B cell (primary cell): ENCODE data around the gene AMZ1. TPM values are rescaled to one million over a fixed set of nuclear protein-coding genes. Genes with fewer than 3 reads are reported as not detected.

Experiments
- ATAC-seq: fragments of 200-7000 bp; cut with Tn5 transposase; one replicate; pipeline ENCODE4 v1.10.0; 2021; ENCODE audit warnings: low read depth, mild to moderate bottlenecking, moderate number of reproducible peaks, moderate library complexity
- CTCF ChIA-PET: fragments of 350-600 bp; sonication (Branson Sonifier 250); formaldehyde crosslinking; loops from one replicate; lab custom pipeline; 2021; ENCODE audit warnings: antibody characterized with exemption, inconsistent platforms; lab: Charles Lee
- POLR2A ChIA-PET: fragments of 350-600 bp; sonication (Branson Sonifier 250); formaldehyde crosslinking; loops from one replicate; lab custom pipeline; 2021; ENCODE audit warnings: antibody characterized with exemption; lab: Charles Lee
- DNase-seq: peaks from one replicate; pipeline ENCODE4 v3.0.0; 2013
- H2AFZ ChIP-seq: 2 replicates; pipeline ENCODE4 v1.6.1; 2012; ENCODE audit warnings: mild to moderate bottlenecking, low read depth, low read length; ENCODE audit not compliant: insufficient read depth, poor library complexity, severe bottlenecking
- H3K27ac ChIP-seq, 2 donors: 1 replicate in 1 of 2; 2 replicates in 1 of 2; pipeline ENCODE4 v1.5.1; 2012 to 2013; ENCODE audit warnings: low read length in 2 of 2, mild to moderate bottlenecking in 2 of 2, moderate library complexity in 1 of 2
- H3K27me3 ChIP-seq, 4 experiments: fragments of 200-600 bp in 1 of 4; sonication (generic) in 1 of 4; replicated peaks in 1 of 4; 1 replicate in 2 of 4; 2 replicates in 2 of 4; pipeline versions ENCODE4 v1.6.1 to v1.7.0; 2013 to 2016; ENCODE audit warnings: low read length in 3 of 4, mild to moderate bottlenecking in 2 of 4, mixed read lengths in 1 of 4, moderate library complexity in 1 of 4; ENCODE audit not compliant: insufficient read depth in 4 of 4, control insufficient read depth in 3 of 4; ENCODE audit errors: control extremely low read depth in 1 of 4
- H3K36me3 ChIP-seq, 2 experiments: replicated peaks in 1 of 2; 1 replicate in 1 of 2; 2 replicates in 1 of 2; pipeline versions ENCODE4 v1.6.1 to v1.7.1; 2013; ENCODE audit warnings: low read length in 1 of 2; ENCODE audit not compliant: insufficient read depth in 2 of 2, control insufficient read depth in 1 of 2; ENCODE audit errors: control extremely low read depth in 1 of 2, extremely low read depth in 1 of 2
- H3K4me1 ChIP-seq, 2 donors: fragments of 200-600 bp in 1 of 2; sonication (generic) in 1 of 2; 1 replicate in 1 of 2; 2 replicates in 1 of 2; pipeline versions ENCODE4 v1.5.1 to v1.6.1; 2013 to 2017; ENCODE audit warnings: low read length in 2 of 2; ENCODE audit not compliant: control insufficient read depth in 2 of 2, insufficient read depth in 2 of 2
- H3K4me2 ChIP-seq: replicated peaks from 2 replicates; pipeline ENCODE3; 2012; ENCODE audit warnings: mild to moderate bottlenecking, low read depth, low read length; ENCODE audit not compliant: poor library complexity, severe bottlenecking
- H3K4me3 ChIP-seq, 5 experiments: fragments of 200-600 bp in 1 of 5; sonication (generic) in 1 of 5; 1 replicate in 3 of 5; 2 replicates in 2 of 5; pipeline versions ENCODE4 v1.5.1 to v1.7.0; 2011 to 2016; ENCODE audit warnings: low read length in 4 of 5, mild to moderate bottlenecking in 4 of 5, low read depth in 2 of 5, control low read depth in 1 of 5, moderate library complexity in 1 of 5; ENCODE audit not compliant: insufficient read depth in 1 of 5; ENCODE audit errors: control extremely low read depth in 1 of 5, extremely low read depth in 1 of 5
- H3K79me2 ChIP-seq: fragments of 200-600 bp; sonication (generic); one replicate; pipeline ENCODE4 v1.6.0; 2016; ENCODE audit warnings: low read length; ENCODE audit not compliant: control insufficient read depth, insufficient read depth
- H3K9ac ChIP-seq: fragments of 200-600 bp; sonication (generic); 2 replicates; pipeline ENCODE4 v1.6.1; 2017; ENCODE audit warnings: mild to moderate bottlenecking, low read length, moderate library complexity
- H3K9me3 ChIP-seq, 3 donors: one replicate each; pipeline versions ENCODE4 v1.6.1 to v1.7.1; 2013; ENCODE audit warnings: low read length in 2 of 3; ENCODE audit not compliant: control insufficient read depth in 2 of 3, insufficient read depth in 1 of 3; ENCODE audit errors: control extremely low read depth in 1 of 3
- H4K20me1 ChIP-seq: 2 replicates; pipeline ENCODE4 v1.6.0; 2012; ENCODE audit warnings: mild to moderate bottlenecking, low read length; ENCODE audit not compliant: insufficient read depth, control insufficient read depth, poor library complexity, severe bottlenecking
- H3K27ac Mint-ChIP-seq: one replicate; pipeline ENCODE4 v1.8.0; 2021; ENCODE audit warnings: mixed read lengths
- H3K27me3 Mint-ChIP-seq: one replicate; pipeline ENCODE4 v1.8.0; 2021; ENCODE audit warnings: mixed read lengths
- H3K4me1 Mint-ChIP-seq: one replicate; pipeline ENCODE4 v1.8.0; 2021; ENCODE audit warnings: mixed read lengths
- H3K4me3 Mint-ChIP-seq: one replicate; pipeline ENCODE4 v1.8.0; 2021; ENCODE audit warnings: mixed read lengths
- H3K9me3 Mint-ChIP-seq: one replicate; pipeline ENCODE4 v1.8.0; 2022; ENCODE audit warnings: mixed read lengths; ENCODE audit not compliant: insufficient read depth
- EZH2 ChIP-seq: IDR thresholded peaks from 2 replicates; pipeline ENCODE4 v1.6.1; 2012; ENCODE audit warnings: borderline replicate concordance, low read depth, mild to moderate bottlenecking, moderate library complexity, low read length; ENCODE audit not compliant: insufficient read depth, poor library complexity, severe bottlenecking
- WGBS: methylation state at CpG from one replicate; pipeline ENCODE4 v1.1.5; 2013; ENCODE audit warnings: missing lambda C conversion rate; ENCODE audit not compliant: insufficient coverage; 5-methylcytosine and 5-hydroxymethylcytosine counted together
- intact Hi-C: fragments of 100-400 bp; cut with micrococcal nuclease; formaldehyde crosslinking; loops from one replicate; pipeline ENCODE4 v1.10.0; 2022
- polyA plus RNA-seq: library from polyadenylated mRNA; depleted of rRNA; stranded (reverse); fragments of >200 nt; gene quantifications from 2 replicates; pipeline ENCODE4 v1.2.3, GENCODE V29; 2012
- total RNA-seq, 2 donors: library from RNA; stranded (reverse); fragments of 120-200 nt in 1 of 2; gene quantifications; 1 replicate in 1 of 2; 2 replicates in 1 of 2; pipeline versions ENCODE4 v1.2.3 to v1.2.4, GENCODE V29; 2013 to 2022
- TF ChIP-seq, protein P1 (sequence below): fragments of 200-600 bp; IDR thresholded peaks from one replicate; pipeline ENCODE4 v1.8.0; 2022; ENCODE audit warnings: antibody characterized with exemption, mild to moderate bottlenecking

The AMZ1 gene
- total and polyA plus RNA-seq, 2 donors (not counting 1 experiment from before 2014, with no cell fraction given): 0.73 to 13.2 TPM

DNA sequence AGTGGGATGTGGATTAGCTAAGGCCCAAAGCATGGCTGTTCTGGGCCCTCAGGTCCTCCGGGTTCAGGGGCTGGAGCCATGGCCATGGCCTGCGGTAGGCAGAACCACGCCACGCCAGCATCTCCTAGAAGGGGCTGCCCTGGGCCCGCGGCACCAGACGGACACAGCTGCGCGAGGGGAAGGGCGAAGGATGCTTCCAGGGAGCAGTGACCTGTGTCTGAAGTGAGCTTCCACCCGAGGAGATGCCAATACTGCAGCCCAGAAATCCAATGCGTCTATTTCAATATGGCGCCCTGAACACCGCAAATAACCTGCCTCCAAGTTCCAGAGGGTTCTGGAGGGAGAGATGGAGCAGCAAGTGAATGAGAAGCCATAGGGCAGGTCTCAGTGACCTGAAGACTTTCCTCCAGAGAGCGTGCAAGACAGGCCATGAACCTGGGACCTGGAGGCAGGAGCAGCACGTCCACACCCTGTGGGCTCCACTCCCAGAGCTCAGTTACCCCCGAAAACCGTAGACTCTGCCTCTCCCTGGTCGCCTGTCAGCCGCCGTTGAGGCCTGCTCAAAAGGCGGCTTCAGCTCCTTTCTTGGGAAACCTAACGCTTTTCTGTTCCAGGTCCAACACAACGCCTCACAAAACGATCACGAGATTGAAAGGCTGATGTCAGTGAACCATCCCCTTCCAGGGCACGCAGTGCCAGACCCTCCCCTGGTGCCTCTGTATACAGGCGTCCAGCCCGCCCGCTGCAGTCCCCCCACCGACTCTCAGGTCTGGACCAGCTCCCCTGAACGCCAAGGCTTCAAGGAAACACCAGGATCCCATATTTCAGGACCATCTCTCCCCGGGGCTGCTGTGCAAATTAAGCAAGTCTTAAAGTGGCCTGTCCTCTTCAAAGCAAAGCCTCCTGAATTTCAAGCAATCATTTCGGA, 37.4 kb downstream of the AMZ1 start:
- DNase-seq (no peak), ATAC-seq (no peak)
- Mint-ChIP-seq H3K4me1 (peaks cover 19% of the 10 kb centered on the region), H3K9me3 (no peaks in the 10 kb centered on the region), H3K4me3 (no peak overlapping the region), H3K27ac (no peak overlapping the region), H3K27me3 (no peaks in the 10 kb centered on the region)
- WGBS: 98% methylated on average over 33 of the region's 34 CpGs
- Histone ChIP-seq H3K4me1 (peaks cover 8 to 18% of the 10 kb centered on the region in 2 donors), H3K27ac (no peak overlapping the region), H4K20me1 (peaks cover 30% of the 10 kb centered on the region), H3K9ac (no peak overlapping the region), H3K79me2 (peaks cover 6% of the 10 kb centered on the region), H3K9me3 (no peaks in the 10 kb centered on the region), H3K27me3 (no peaks in the 10 kb centered on the region), H2AFZ (no peak overlapping the region), H3K4me3 (no peak overlapping the region), H3K4me2 (no peak overlapping the region), H3K36me3 (peaks cover 0 to 39% of the 10 kb centered on the region in 2 experiments)
- TF ChIP-seq EZH2: no peak
- TF ChIP-seq, protein P1, sequence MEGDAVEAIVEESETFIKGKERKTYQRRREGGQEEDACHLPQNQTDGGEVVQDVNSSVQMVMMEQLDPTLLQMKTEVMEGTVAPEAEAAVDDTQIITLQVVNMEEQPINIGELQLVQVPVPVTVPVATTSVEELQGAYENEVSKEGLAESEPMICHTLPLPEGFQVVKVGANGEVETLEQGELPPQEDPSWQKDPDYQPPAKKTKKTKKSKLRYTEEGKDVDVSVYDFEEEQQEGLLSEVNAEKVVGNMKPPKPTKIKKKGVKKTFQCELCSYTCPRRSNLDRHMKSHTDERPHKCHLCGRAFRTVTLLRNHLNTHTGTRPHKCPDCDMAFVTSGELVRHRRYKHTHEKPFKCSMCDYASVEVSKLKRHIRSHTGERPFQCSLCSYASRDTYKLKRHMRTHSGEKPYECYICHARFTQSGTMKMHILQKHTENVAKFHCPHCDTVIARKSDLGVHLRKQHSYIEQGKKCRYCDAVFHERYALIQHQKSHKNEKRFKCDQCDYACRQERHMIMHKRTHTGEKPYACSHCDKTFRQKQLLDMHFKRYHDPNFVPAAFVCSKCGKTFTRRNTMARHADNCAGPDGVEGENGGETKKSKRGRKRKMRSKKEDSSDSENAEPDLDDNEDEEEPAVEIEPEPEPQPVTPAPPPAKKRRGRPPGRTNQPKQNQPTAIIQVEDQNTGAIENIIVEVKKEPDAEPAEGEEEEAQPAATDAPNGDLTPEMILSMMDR: no peak
- intact Hi-C loops: no loop called here
- POLR2A ChIA-PET: no interaction called here
- CTCF ChIA-PET: interaction anchor here (1.1 to 1.4 kb wide), 2 partner anchors 15 to 37 kb away, joined by 3 read pairs; no protein-coding TSS in a partner anchor
